Measurements from ENCODE around the gene PRKAR1B. TPM values are rescaled to one million over a fixed set of nuclear protein-coding genes. Genes with fewer than 3 reads are reported as not detected.
A peak's percentile ranks its signal among the peaks of the same experiment; 100 is the strongest.

Gene PRKAR1B
- total RNA-seq, 4 donors from 2014 or later = 1.2 to 12.5 (median 3.6) TPM

GRCh38 chr7:770741-771166 lies 43.7 kb upstream of the PRKAR1B start:
- TF ChIP-seq POLR2A (IDR thresholded peaks at IDR 0.05) = no peak
- TF ChIP-seq, protein P1, sequence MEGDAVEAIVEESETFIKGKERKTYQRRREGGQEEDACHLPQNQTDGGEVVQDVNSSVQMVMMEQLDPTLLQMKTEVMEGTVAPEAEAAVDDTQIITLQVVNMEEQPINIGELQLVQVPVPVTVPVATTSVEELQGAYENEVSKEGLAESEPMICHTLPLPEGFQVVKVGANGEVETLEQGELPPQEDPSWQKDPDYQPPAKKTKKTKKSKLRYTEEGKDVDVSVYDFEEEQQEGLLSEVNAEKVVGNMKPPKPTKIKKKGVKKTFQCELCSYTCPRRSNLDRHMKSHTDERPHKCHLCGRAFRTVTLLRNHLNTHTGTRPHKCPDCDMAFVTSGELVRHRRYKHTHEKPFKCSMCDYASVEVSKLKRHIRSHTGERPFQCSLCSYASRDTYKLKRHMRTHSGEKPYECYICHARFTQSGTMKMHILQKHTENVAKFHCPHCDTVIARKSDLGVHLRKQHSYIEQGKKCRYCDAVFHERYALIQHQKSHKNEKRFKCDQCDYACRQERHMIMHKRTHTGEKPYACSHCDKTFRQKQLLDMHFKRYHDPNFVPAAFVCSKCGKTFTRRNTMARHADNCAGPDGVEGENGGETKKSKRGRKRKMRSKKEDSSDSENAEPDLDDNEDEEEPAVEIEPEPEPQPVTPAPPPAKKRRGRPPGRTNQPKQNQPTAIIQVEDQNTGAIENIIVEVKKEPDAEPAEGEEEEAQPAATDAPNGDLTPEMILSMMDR (IDR thresholded peaks at IDR 0.05 in 4 of 5, conservative IDR thresholded peaks at IDR 0.05 in 1 of 5) = no peak
- ATAC-seq (no peak), DNase-seq (no peak)
- in situ Hi-C loops (cut with MboI; ENCODE audit: low sequenced_read_pairs in 4 of 4) = loop anchor here in 1 of 4 donors (10.0 kb wide), 1 partner anchor 446 kb away; no protein-coding TSS in a partner anchor
- H3K36me3 ChIP-seq = peaks cover 0 to 18% of the 10 kb centered on the region in 2 donors
- no peaks in the 10 kb centered on the region for H3K9me3 ChIP-seq
- peak overlapping the region; percentile 42 to 69 (median 54) for H3K27ac ChIP-seq
- intact Hi-C loops (cut with DNase I; ENCODE audit: low total_unique reads) = no loop called here
- peaks cover 6 to 14% of the 10 kb centered on the region in 2 donors for H3K4me1 ChIP-seq
- no peak overlapping the region for H3K4me3 ChIP-seq
- H3K27me3 ChIP-seq = no peaks in the 10 kb centered on the region

GRCh38 chr7:770336-770735 lies 43.3 kb upstream of the PRKAR1B start:
- no peaks in the 10 kb centered on the region for H3K27me3 ChIP-seq
- ATAC-seq (no peak), DNase-seq (no peak)
- H3K36me3 ChIP-seq = peaks cover 0 to 18% of the 10 kb centered on the region in 2 donors
- H3K4me1 ChIP-seq = peaks cover 6 to 14% of the 10 kb centered on the region in 2 donors
- in situ Hi-C loops (cut with MboI; ENCODE audit: low sequenced_read_pairs in 4 of 4) (loop anchor here in 1 of 4 donors (10.0 kb wide), 1 partner anchor 446 kb away; no protein-coding TSS in a partner anchor), intact Hi-C loops (cut with DNase I; ENCODE audit: low total_unique reads) (no loop called here)
- H3K27ac ChIP-seq = peak overlapping the region; percentile 42 to 69 (median 54)
- H3K4me3 ChIP-seq = no peak overlapping the region
- no peak for TF ChIP-seq POLR2A (IDR thresholded peaks at IDR 0.05)
- TF ChIP-seq, protein P1 (IDR thresholded peaks at IDR 0.05 in 4 of 5, conservative IDR thresholded peaks at IDR 0.05 in 1 of 5) = no peak
- no peaks in the 10 kb centered on the region for H3K9me3 ChIP-seq

GRCh38 chr7:768881-769504 lies 41.9 kb upstream of the PRKAR1B start:
- peak; percentile 61 to 88 for ATAC-seq
- no peaks in the 10 kb centered on the region for H3K27me3 ChIP-seq
- TF ChIP-seq, protein P1 (IDR thresholded peaks at IDR 0.05 in 4 of 5, conservative IDR thresholded peaks at IDR 0.05 in 1 of 5) = no peak
- TF ChIP-seq POLR2A (IDR thresholded peaks at IDR 0.05) = no peak
- H3K4me1 ChIP-seq = peaks cover 6 to 14% of the 10 kb centered on the region in 2 donors
- no peaks in the 10 kb centered on the region for H3K9me3 ChIP-seq
- in situ Hi-C loops (cut with MboI; ENCODE audit: low sequenced_read_pairs in 4 of 4) = no loop called here
- intact Hi-C loops (cut with DNase I; ENCODE audit: low total_unique reads) = no loop called here
- peak overlapping the region in 1 of 4 donors; percentile 9 for H3K4me3 ChIP-seq
- peak; percentile 65 to 77 for DNase-seq
- peaks cover 0 to 25% of the 10 kb centered on the region in 2 donors for H3K36me3 ChIP-seq
- peak overlapping the region; percentile 62 to 83 (median 66) for H3K27ac ChIP-seq

GRCh38 chr7:767941-768731 lies 41.1 kb upstream of the PRKAR1B start:
- H3K9me3 ChIP-seq = no peaks in the 10 kb centered on the region
- peak; percentile 37 to 64 for ATAC-seq
- in situ Hi-C loops (cut with MboI; ENCODE audit: low sequenced_read_pairs in 4 of 4) = no loop called here
- peak overlapping the region in 1 of 4 donors; percentile 9 for H3K4me3 ChIP-seq
- H3K27ac ChIP-seq = peak overlapping the region; percentile 62 to 83 (median 66)
- intact Hi-C loops (cut with DNase I; ENCODE audit: low total_unique reads) = no loop called here
- peaks cover 6 to 14% of the 10 kb centered on the region in 2 donors for H3K4me1 ChIP-seq
- TF ChIP-seq POLR2A (IDR thresholded peaks at IDR 0.05) = no peak
- TF ChIP-seq, protein P1 (IDR thresholded peaks at IDR 0.05 in 4 of 5, conservative IDR thresholded peaks at IDR 0.05 in 1 of 5) = no peak
- H3K36me3 ChIP-seq = peaks cover 0 to 34% of the 10 kb centered on the region in 2 donors
- peak; percentile 43 to 52 for DNase-seq
- no peaks in the 10 kb centered on the region for H3K27me3 ChIP-seq

Data from gastrocnemius medialis (tissue), 4 donors.